GM18505 (cell line): Measurements from ENCODE around the gene RNF25.

Experiments
- ATAC-seq: cut with Tn5 transposase; IDR thresholded peaks from one replicate; pipeline ENCODE4 v1.9.1; 2021; ENCODE audit not compliant: unreplicated experiment
- POLR2A ChIP-seq: IDR thresholded peaks from 4 replicates; pipeline ENCODE4 v1.6.1; 2011; ENCODE audit warnings: borderline replicate concordance; ENCODE audit not compliant: insufficient read depth, insufficient read length; ENCODE audit errors: extremely low read depth

Gene RNF25

GRCh38 chr2:218626369-218626768 lies 45.4 kb downstream of the RNF25 start:
- no peak for TF ChIP-seq POLR2A
- no peak for ATAC-seq

- no peak for TF ChIP-seq POLR2A
- no peak for ATAC-seq
These were observed 48.5 kb downstream of the RNF25 start for GRCh38 chr2:218623366-218623705.

DNA sequence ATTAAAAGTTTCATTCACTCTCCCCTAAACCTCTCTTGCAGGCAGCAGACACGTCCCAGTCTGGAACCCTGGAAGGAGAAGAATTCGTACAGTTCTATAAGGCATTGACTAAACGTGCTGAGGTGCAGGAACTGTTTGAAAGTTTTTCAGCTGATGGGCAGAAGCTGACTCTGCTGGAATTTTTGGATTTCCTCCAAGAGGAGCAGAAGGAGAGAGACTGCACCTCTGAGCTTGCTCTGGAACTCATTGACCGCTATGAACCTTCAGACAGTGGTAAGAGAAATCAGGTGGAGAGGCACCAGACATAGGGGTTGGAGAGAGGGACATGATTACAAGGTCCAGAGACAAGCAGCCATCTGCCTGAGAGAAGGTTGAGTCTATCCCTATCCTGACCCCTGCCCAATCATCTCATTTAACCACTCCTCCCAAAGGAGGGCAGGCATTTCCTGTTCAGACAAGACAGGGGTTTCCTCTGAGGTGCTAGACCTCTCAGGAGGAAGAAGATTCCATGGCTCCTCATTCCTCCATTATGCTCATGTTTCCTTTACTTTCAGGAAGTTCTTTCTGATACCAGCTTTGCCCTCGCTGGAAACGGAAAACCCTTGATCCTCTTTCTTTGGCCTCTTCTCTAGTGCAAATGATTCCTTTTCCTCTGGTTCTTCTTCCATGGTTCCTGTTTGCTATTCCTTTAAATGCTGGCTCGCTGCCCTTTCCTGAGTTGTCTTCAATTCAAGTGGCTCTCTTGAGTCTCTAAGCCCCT lies 49.0 kb downstream of the RNF25 start:
- TF ChIP-seq POLR2A: no peak
- ATAC-seq: no peak

- TF ChIP-seq POLR2A: no peak
- no peak for ATAC-seq
These were observed 50.8 kb downstream of the RNF25 start for GRCh38 chr2:218621007-218621406.

DNA sequence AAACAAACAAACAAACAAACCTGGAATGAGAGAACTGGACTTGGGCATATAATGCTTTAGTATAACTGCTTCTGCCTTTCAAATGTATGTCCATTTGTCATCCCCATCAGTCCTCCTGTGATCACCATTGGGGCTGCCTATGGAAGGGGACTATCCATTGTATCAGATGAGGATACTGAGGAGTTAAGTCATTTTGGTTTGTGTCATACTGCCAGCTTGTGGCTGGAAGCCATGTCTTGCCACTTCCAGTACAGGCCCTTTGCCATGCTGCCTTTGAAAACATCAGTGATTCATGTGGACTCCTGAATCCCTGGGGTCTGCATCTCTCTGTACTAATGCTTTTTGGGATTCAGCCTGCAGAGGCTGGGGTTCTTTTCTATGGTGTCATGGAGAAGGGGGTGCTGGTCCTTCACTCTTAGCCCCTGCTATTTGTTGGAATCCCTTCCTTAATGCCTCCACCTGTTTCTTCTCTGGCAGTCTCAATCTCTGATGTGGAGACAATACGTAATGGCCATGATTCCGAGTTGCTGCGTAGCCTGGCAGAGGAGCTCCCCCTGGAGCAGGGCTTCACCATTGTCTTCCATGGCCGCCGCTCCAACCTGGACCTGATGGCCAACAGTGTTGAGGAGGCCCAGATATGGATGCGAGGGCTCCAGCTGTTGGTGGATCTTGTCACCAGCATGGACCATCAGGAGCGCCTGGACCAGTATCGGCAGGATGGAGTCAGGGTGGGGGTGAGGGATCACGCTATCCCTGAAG lies 53.5 kb downstream of the RNF25 start:
- TF ChIP-seq POLR2A: no peak
- ATAC-seq: no peak

DNA sequence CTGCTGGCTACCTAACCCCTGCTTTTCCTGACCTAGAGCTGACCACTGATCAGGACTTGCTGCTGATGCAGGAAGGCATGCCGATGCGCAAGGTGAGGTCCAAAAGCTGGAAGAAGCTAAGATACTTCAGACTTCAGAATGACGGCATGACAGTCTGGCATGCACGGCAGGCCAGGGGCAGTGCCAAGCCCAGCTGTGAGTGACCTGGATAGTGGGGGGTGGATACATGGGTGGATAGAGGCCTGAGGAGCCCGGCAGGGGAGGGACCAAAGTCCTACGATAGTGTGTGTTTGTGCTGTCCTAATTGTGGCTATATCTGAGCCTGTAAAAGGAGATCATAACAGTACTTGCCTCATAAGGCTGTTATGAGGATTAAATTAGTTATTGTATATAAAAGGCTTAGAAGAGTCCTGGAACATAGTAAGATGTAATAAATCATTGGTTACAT lies 55.9 kb downstream of the RNF25 start:
- no peak for ATAC-seq
- TF ChIP-seq POLR2A: no peak
